Skin epidermis (tissue), 12 donors: ENCODE data around the gene PEX11A.

Experiments
- H3K27ac ChIP-seq, 21 experiments: fragments of 200-600 bp; sonication (generic) in 11 of 21; one replicate each; pipeline ENCODE4 v1.5.0; 2020; ENCODE audit warnings: mild to moderate bottlenecking in 3 of 21, inconsistent platforms in 2 of 21, moderate library complexity in 2 of 21
- H3K4me3 ChIP-seq, 7 experiments: fragments of 200-600 bp; sonication (generic) in 2 of 7; one replicate each; pipeline ENCODE4 v1.5.0; 2020; ENCODE audit warnings: inconsistent platforms in 2 of 7, mild to moderate bottlenecking in 2 of 7, moderate library complexity in 1 of 7

Gene PEX11A

DNA sequence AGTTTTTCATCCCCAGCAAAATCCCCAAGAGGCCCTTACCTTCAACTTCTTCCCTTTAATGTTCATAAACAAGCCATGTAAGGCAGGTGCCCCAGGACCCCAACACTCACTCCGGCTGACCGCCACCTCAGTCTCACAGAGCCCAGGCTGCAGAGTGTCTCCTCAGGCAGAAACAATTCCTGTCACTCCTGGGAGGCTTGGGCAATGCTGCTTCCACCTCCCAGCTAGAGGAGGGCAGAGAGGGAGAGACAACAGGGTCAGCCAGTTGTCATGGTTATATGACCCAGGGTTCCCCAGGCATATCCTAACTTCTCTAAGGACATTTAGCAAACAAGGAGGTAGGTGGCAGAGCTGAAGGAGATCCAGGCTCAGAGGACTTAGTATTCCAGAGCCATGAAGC, 11.3 kb downstream of the PEX11A start, which contains the start of gene PLIN1:
TSS of gene PLIN1 (minus strand) at position 156 of the 400 bp plus-strand sequence. CDS start 1,878 bp downstream, outside the sequence.
- Histone ChIP-seq H3K27ac (no peak within 1 kb of the TSS), H3K4me3 (no peak within 1 kb of the TSS)

DNA sequence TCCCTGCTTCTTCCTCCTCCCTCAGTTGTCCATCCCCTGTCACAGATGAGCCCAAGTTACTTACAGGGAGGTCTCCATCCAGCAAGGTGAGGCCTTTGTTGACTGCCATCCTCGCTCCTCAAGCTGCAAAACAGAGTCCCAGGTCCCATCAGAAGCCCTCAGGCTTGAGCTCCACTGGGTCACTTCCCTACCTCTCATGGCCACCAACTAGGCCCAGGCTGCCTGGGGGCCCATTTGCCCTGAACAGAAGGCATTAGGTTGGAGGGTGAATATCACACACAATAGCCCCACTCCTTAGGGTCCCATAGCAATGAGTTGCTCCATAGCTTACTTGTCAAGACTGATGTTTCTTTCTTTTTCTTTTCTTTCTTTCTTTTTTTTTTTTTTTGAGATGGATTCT, 13.2 kb downstream of the PEX11A start:
- Histone ChIP-seq H3K27ac (no peak overlapping the region), H3K4me3 (no peak overlapping the region)

DNA sequence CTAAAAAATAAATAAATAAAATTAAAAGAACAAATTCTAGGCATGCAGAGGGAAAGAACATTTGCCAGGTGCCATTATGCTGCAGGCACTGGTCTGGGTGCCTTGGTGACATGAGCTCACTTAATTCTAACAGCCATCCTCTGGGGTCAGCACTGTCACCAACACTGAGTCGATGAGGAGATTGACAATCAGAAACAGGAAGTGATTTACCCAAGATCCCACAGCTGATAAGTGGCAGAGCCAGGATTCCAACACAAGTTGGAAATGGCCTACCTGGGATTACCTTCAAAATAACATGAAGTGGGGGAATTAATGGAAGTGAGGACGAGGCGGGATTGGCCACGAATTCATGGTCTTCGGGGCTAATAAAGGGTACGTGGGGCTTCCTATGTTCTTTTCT, 14.9 kb downstream of the PEX11A start:
- no peak overlapping the region for H3K4me3 ChIP-seq
- H3K27ac ChIP-seq, result no peak overlapping the region

DNA sequence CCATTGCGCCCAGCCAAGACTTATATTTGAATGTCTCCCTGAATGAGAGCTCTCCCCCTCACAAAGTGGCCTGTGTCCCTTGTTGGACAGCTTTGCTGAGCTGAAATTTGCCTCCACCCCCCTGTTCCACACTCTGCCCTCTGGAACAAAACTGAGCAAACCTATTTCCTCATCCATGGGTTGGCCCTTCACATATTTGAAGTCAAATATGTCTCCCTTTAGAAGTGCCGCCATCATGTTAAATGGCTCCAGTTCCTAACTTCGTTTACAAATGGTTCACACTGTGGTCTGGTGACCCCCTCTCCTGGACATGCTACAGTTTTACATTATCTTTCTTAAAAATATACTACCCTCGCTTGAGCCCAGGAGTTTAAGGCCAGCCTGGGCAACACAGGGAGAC, 16.0 kb downstream of the PEX11A start:
- H3K27ac ChIP-seq, result no peak overlapping the region
- H3K4me3 ChIP-seq, result no peak overlapping the region

DNA sequence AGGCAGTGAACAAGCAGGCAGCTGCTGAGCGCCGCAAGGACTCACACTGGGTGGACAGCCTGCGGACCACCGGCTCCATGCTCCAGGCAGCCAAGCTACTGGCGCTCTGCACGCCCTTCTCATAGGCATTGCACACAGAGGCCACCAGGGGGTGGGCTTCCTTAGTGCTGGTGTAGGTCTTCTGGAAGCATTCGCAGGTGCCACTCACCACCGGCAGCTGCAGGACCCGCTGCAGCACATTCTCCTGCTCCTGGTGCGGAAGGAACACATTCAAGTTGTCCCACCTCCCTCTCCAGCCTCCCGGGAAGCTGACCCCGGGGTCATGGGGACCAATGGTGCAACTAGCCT, 17.4 kb downstream of the PEX11A start:
- Histone ChIP-seq H3K4me3 (no peak overlapping the region), H3K27ac (no peak overlapping the region)

DNA sequence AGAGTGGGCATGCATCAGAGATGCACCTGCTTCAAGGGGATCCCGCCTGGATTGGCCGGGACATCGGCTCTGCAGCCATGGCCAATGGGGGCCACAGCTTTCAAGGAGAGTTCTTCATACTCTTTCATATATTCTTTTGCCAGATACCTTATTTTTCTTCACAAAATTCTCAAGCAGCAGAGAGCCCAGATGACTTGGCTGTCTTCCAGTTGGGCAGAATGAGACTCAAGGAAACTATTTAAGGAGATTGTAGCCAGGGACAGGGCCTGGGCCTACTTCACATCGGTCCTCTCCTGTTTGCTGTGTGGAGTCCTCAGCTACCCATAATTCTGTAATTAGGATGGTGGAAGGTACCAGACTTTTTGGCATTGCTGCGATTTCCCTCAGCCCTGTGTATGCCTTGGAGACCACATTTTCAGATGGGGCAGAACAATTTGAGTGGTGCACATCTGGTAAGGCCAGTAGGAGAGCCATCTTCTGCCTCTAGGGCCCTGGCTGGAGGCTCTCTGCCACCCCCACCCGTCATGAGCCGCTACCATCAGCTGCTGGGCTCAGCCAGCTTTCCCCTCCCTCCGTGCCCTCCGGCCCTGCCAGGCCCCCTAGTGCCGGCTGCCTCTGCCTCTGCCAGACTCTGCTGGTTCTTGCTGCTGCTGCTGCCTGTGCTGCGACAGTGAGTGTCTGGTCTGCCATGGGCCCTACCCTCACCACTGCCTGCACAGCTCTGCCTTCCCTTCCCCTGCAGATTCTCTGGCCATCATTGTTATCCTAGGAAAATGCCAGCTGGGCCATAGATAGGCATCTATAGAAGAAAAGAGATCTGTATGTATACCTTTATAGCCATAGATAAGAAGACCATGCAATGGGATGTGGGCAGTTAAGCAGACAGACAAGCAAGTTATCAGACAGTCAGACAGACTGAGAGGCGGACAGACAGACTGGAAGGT, 18.1 kb downstream of the PEX11A start:
- Histone ChIP-seq H3K4me3 (no peak overlapping the region), H3K27ac (no peak overlapping the region)

DNA sequence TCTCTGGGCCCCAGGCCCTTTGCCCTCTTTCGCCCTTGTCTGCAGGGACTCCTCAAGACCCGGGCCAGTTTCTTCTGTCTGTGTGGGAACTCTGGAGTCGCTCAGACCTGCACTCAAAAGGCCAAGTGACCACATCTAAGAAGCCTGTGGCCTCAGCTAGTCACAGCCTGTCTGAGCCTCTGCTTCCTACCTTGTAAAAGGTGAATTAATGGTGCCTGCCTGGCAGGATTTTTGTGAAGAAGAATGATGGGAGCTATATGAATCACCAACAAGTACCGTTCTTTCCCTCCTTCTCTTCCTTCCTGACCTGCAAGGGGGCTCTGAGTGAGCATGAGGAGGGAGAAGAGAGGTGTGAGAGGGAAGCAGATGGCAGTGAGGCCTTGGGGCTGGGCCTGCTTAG, 18.9 kb downstream of the PEX11A start:
- Histone ChIP-seq H3K4me3 (no peak overlapping the region), H3K27ac (no peak overlapping the region)

DNA sequence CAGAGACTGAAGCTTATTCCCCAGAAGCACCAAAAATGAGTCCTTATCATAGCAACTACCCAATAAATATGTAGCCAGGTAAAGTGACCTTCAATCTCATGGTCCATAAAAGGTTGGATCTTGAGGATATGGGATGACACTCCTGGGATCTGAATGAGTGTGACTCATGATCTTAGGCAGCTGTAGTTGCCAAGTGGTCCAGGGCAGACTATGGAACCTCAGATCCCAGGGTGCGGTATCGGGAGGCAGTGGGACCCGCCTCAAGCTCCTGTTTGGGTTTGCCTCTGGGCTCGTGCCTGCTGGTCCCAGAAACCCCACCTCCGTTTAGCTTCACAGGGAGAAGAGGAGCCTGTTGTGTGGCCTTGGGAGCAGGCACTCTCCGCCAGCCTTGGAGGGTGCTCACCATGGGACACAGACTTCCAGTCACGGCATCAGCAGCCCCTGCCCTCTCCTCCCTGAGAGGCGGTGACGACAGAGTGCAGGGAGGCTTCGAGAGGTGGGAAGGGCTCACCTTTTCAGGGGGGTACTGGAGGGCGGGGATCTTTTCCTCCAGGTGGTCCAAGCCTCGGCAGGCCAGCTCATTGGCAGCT, 19.5 kb downstream of the PEX11A start:
- Histone ChIP-seq H3K27ac (no peak overlapping the region), H3K4me3 (no peak overlapping the region)

DNA sequence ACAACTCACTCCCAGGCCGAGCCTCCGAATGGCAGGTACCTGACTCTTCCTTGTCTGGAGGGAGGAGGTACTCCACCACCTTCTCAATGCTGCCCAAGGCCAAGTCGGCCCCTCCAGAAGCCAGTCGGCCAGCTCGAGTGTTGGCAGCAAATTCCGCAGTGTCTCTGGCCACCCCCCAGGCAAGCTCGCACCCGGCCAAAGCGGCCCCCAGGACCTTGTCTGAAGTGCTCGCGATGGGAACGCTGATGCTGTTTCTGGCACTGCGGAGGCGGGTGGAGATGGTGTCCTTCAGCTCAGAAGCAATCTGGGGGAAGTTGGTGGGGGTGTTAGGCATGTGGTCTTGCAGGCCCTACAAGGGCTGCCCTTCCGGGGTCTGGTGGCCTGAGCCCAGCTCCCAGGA, 20.6 kb downstream of the PEX11A start:
- no peak overlapping the region for H3K4me3 ChIP-seq

DNA sequence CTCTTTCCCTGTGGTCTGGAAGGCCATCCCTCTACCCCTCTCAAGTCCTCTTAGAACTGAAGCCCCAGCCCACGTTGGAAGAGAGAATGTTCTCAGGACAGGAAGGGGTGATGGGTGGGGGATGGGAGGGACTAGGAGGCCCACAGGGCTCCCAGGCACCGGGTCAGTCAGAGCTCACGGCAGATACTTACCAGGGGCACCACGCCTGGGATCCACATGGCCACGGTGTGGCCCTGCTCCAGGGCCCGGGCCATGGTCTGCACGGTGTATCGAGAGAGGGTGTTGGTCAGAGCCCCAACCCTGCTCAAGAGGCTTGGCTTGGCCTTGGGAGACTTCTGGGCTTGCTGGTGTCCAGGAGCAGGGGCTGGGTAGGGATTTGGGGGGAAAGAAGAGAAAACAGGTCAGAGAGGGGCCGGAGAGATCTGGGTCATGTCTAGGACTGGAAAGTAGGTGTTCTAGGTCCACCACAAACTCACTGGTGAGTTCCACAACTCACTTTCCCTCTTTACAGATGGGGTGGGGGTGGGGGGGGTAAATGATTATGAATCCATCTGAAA, 21.2 kb downstream of the PEX11A start:
- Histone ChIP-seq H3K4me3 (no peak overlapping the region), H3K27ac (no peak overlapping the region)

More for the DNA sequence above, 20.6 kb downstream of the PEX11A start:
- no peak overlapping the region for H3K27ac ChIP-seq

DNA sequence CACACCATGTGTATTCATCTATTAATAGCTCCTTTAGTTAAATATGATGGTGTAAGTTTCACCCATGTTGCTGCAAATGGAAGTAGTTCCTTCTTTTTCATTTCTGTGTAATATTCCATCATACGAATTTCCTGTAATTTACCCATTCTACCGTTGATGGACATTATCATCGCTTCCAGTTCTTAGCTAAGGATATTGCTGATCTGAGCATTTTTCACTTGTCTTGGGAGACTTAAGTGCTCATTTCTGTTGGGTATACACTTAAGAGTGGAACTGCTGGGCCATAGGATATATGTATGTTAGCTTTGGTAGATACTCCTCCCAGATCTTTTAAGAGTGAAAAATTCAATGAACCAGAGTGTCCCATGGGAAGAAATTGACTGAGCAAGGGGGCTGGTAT, 22.4 kb downstream of the PEX11A start:
- no peak overlapping the region for H3K4me3 ChIP-seq
- H3K27ac ChIP-seq, result no peak overlapping the region

DNA sequence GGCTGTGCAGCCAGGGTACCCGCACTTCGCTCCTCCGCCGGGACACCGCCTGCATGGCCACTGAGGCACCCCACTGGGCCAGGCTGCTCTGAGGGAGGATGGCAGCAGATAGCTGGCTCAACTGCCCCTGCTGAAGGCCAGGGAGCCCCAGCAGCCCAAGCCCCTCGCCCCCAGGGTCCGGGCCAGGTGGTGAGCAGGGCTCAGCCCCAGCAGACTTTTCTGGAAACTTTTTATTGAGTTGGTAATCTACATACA, 22.9 kb downstream of the PEX11A start:
- H3K27ac ChIP-seq, result no peak overlapping the region
- H3K4me3 ChIP-seq, result no peak overlapping the region

DNA sequence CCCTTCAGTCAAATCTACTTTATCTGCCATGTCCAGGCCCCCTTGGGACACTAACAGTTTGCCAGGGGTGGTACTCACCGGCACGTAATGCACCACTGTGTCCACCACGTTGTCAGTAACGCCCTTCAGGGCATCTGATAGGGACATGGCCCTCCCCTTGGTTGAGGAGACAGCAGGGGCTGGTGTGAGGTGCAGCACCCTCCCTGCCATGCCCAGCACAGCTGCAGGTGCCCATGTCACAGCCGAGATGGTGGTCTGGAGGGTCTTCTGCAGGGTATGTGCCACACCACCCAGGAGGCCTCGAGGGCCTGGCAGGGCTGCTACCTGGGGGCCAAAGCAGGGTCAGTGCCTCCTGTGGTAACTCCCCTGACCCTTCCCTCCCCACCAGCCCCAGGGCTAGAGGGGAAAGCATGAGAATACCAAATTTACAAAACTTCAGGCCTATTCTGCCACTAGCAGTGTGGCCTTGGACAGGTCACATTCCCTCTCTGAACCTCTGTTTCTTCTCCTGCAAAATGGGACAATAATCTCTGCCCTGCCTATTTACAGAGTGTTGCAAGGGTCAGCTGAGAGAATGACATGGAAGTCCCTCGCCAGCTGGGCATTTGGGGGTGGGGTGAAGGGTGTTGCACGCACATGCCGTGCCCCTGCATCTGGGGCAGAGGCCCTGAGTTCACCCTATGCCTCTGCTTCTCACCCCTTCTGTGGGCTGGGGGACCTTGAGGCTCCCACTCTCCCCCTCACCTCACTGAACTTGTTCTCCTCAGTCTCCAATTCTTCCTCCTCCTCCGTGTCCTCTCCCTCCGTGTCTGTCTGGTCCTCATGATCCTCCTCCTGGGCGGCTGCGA, 23.5 kb downstream of the PEX11A start:
- no peak overlapping the region for H3K4me3 ChIP-seq
- peak overlapping the region in 4 of 21 experiments; percentile 78 to 93 (median 90) for H3K27ac ChIP-seq

DNA sequence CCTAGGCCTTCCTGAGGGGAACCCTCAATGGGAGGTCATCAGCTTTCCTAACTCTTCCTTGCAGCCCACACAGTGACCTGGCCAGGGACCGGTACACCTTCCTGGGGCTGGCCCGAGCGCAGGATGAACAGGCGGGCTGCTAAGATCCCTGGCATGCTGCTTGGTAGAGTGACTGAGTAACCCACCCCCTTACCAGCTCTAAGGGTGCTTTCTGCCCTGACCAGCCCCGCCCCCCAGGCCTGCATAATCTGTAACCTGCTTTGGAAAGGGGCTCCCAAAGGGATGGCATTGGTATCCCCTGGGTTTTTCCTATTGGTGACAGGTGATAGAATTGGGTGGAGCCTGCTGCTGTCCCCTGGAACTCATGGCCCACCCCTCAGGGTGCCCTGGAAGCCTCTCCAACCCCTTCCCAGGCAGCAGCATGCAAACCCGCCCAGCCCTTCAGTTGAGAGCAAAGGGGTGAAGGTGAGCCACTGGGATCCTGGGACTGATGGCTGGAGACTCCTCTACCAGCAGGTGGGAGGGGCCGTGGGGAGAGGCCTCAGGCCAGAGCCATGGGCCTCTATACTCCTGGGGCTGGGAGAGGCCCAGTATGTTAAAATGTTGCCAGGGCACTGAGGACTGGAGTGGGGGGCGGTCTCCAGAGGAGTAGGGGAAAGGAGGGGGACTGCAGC, 24.2 kb downstream of the PEX11A start:
- H3K4me3 ChIP-seq, result peak overlapping the region in 3 of 7 experiments; percentile 20 to 40 (median 32)
- peak overlapping the region in 18 of 21 experiments; percentile 16 to 93 (median 76) for H3K27ac ChIP-seq

DNA sequence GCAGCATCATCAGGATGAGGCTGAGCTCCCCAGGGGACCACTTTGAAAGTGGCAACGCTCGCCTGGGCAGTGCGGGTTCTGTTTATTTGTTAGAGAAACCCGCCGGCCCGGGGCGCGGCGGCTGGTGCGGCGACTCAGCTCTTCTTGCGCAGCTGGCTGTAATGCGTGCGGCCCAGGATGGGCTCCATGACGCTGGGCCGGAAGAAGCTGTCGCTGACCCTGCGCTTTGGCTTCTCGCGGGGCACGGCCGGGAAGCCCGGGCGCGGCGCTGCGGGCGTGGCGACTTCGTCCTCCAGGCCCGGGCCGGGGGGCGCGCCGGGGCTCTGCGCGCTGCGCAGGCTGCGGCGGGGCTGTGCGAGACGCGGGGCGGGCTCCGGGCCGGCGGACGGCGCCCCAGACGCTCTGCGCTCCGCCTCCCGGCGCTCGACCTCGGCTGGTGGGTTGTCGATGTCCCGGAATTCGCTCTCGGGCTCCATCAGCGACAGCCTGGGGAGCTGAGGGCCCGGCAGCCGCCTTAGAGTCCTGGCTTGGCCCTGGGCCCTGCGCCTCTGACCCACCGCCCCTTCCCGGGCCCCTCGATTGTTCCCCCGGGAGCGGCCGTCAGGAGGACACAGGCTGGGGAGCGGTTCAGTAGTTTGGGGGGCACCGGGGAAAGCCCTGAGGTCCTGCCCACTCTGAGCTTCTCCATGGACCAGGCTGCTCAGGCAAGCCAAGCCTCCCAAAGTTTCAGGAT, 24.9 kb downstream of the PEX11A start:
- H3K4me3 ChIP-seq, result peak overlapping the region; percentile 13 to 40 (median 32)
- peak overlapping the region in 20 of 21 experiments; percentile 16 to 93 (median 74) for H3K27ac ChIP-seq

DNA sequence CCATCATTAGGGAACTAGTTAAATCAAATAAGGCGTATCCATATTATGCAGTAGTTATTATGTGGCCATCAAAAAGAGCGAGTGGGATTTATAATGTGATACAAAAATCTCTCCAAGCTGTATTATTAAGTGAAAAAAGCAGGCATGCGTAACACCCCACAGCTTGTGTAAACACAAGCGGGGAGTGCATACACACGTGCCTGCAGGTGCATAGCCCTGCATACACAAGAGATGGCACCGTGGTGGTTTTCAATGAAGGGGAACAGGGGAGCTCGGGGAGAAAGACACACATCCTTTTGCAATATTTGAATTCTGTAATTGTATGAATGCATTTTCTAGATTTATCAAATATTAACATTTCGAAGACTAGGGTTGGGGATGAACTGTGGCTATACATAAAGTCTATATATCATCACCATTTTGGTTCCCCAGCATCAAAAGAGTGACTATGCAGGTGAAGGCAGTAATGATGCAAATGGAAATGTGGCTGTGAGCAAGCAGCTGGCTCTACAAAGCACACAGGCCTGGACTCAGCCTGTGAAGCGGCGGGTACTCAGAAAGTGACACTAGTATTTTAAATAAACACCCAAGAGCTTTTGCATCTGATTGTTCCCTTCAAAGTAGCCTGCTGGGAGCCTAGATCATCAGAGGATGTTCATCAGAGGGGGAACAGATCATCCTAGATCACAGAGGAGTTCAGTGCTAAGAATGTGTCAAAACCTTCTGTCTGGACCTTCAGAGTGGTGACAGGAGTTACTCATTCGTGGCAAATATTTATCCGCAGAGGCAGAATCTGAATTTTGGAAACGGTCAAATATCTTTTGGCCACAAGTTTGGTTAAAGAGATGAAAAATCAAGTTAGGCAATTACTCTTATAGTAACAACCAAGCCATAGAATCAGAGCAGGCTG, 25.9 kb downstream of the PEX11A start:
- Histone ChIP-seq H3K27ac (peak overlapping the region in 15 of 21 experiments; percentile 2 to 93 (median 78)), H3K4me3 (peak overlapping the region in 6 of 7 experiments; percentile 13 to 40 (median 32))

DNA sequence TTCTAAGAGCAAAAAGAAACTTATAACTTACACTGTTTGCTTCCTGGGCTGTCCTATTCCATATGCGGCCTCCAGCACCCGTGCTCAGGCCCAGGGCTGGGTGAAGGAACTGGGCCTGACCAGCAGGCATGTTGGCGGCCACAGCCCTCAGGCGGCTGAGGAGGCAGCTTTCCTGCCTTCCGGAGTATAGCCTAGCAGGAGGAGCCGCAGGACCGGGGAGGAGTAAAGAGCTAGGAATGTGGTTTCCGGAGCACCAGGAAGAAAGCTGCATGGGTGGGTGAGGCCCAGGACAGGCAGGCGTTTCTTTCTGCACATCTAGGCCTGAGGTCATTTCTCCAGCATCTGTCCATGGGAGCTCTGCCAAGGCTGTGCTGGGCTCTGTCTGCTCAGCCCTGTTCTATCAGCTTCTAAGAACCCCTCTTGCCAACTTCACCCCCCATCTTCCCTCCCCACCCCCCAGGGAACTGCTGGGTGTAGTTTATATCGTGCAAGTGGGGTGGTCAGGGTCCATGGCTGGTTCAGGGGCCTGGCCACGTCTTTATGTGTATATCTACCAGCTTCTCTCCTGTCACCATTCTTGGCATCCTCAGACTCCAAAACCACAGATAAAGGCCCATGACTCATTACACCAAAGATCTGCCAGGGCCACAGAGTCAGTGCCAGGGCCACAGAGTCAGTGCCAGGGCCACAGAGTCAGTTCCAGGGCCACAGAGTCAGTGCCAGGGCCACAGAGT, 27.5 kb downstream of the PEX11A start:
- Histone ChIP-seq H3K27ac (peak overlapping the region in 18 of 21 experiments; percentile 21 to 86 (median 61)), H3K4me3 (no peak overlapping the region)
